MCF 10A (cell line): ENCODE measurements around the gene RS1. TPM values are rescaled to one million over a fixed set of nuclear protein-coding genes. Genes with fewer than 3 reads are reported as not detected.

Source experiments
- BruUV-seq: library from RNA; stranded (reverse); fragments of 400-500 nt; replicated peaks from 2 replicates; lab custom pipeline; 2021; lab: Mats Ljungman, UMichigan
- CTCF ChIA-PET: fragments of 300-600 bp; sonication (Branson Sonifier 250); formaldehyde crosslinking; extraction: SDS; loops from one replicate; lab custom pipeline; 2021; ENCODE audit warnings: antibody characterized with exemption, inconsistent platforms; lab: Yijun Ruan, JAX
- POLR2A ChIA-PET: fragments of 300-600, 350-650 bp; sonication (Branson Sonifier 250); formaldehyde crosslinking; extraction: SDS; loops from one replicate; lab custom pipeline; 2020; ENCODE audit warnings: antibody characterized with exemption, inconsistent platforms; lab: Yijun Ruan, JAX
- DNase-seq: peaks from one replicate; pipeline ENCODE4 v3.0.0-alpha.2; 2018; ENCODE audit not compliant: unreplicated experiment
- H3K27ac Mint-ChIP-seq: one replicate; pipeline ENCODE4 v1.8.0; 2022; ENCODE audit warnings: mild to moderate bottlenecking, low read depth, mixed read lengths; ENCODE audit not compliant: unreplicated experiment
- H3K27me3 Mint-ChIP-seq: one replicate; pipeline ENCODE4 v1.8.0; 2022; ENCODE audit warnings: mixed read lengths; ENCODE audit not compliant: insufficient read depth, unreplicated experiment
- H3K36me3 Mint-ChIP-seq: one replicate; pipeline ENCODE4 v1.8.0; 2022; ENCODE audit warnings: mild to moderate bottlenecking, moderate library complexity, mixed read lengths; ENCODE audit not compliant: insufficient read depth, unreplicated experiment
- H3K4me1 Mint-ChIP-seq: one replicate; pipeline ENCODE4 v1.8.0; 2022; ENCODE audit warnings: mixed read lengths; ENCODE audit not compliant: insufficient read depth, unreplicated experiment
- H3K4me3 Mint-ChIP-seq: one replicate; pipeline ENCODE4 v1.8.0; 2022; ENCODE audit warnings: mild to moderate bottlenecking, moderate library complexity, mixed read lengths; ENCODE audit not compliant: unreplicated experiment
- H3K9me3 Mint-ChIP-seq: one replicate; pipeline ENCODE4 v1.8.0; 2022; ENCODE audit warnings: mixed read lengths; ENCODE audit not compliant: unreplicated experiment
- CTCF ChIP-seq: fragments of 200-600 bp; IDR thresholded peaks from one replicate; pipeline ENCODE4 v1.8.0; 2022; ENCODE audit warnings: antibody characterized with exemption, mild to moderate bottlenecking; ENCODE audit not compliant: unreplicated experiment
- intact Hi-C: fragments of 100-400 bp; cut with micrococcal nuclease; formaldehyde crosslinking; loops from 2 replicates; pipeline ENCODE4 v1.14.1; 2022
- total RNA-seq: library from RNA; stranded (reverse); gene quantifications from 2 replicates; pipeline ENCODE4 v1.2.3, GENCODE V29; 2022

The RS1 gene
- total RNA-seq, 1 experiment from 2014 or later = not detected

- peaks cover 8% of the 10 kb centered on the region for H3K9me3 Mint-ChIP-seq
- no peak overlapping the region for H3K4me3 Mint-ChIP-seq
- no peak for DNase-seq
- no peaks in the 10 kb centered on the region for H3K27me3 Mint-ChIP-seq
- ChIA-PET CTCF (interaction anchor here (0.5 to 1.9 kb wide), 8 partner anchors 9 to 266 kb away, joined by 3 to 6 read pairs (median 3); no protein-coding TSS in a partner anchor), POLR2A (interaction anchor here (0.7 kb wide), 1 partner anchor 17 kb away, joined by 3 read pairs; no protein-coding TSS in a partner anchor)
- no TSS peak for BruUV-seq
- intact Hi-C loops = loop anchor here (10.0 kb wide), 1 partner anchor 208 kb away; no protein-coding TSS in a partner anchor
- H3K4me1 Mint-ChIP-seq = no peaks in the 10 kb centered on the region
- no peak overlapping the region for H3K27ac Mint-ChIP-seq
- TF ChIP-seq CTCF = no peak
- peaks cover 9% of the 10 kb centered on the region for H3K36me3 Mint-ChIP-seq
Measured at GRCh38 chrX:18676470-18676869, 4.6 kb upstream of the RS1 start.

GRCh38 chrX:18676050-18676449, 4.1 kb upstream of the RS1 start:
- CTCF ChIA-PET = interaction anchor here (0.6 to 1.9 kb wide), 7 partner anchors 8 to 266 kb away, joined by 3 to 6 read pairs (median 3); no protein-coding TSS in a partner anchor
- intact Hi-C loops = loop anchor here (10.0 kb wide), 1 partner anchor 209 kb away; no protein-coding TSS in a partner anchor
- Mint-ChIP-seq H3K27me3 (no peaks in the 10 kb centered on the region), H3K4me1 (no peaks in the 10 kb centered on the region), H3K36me3 (peaks cover 9% of the 10 kb centered on the region), H3K9me3 (peaks cover 8% of the 10 kb centered on the region), H3K27ac (no peak overlapping the region), H3K4me3 (peak overlapping the region; percentile 52)
- no peak for TF ChIP-seq CTCF
- no TSS peak for BruUV-seq
- POLR2A ChIA-PET = interaction anchor here (0.7 kb wide), 1 partner anchor 17 kb away, joined by 3 read pairs; no protein-coding TSS in a partner anchor
- no peak for DNase-seq

DNA sequence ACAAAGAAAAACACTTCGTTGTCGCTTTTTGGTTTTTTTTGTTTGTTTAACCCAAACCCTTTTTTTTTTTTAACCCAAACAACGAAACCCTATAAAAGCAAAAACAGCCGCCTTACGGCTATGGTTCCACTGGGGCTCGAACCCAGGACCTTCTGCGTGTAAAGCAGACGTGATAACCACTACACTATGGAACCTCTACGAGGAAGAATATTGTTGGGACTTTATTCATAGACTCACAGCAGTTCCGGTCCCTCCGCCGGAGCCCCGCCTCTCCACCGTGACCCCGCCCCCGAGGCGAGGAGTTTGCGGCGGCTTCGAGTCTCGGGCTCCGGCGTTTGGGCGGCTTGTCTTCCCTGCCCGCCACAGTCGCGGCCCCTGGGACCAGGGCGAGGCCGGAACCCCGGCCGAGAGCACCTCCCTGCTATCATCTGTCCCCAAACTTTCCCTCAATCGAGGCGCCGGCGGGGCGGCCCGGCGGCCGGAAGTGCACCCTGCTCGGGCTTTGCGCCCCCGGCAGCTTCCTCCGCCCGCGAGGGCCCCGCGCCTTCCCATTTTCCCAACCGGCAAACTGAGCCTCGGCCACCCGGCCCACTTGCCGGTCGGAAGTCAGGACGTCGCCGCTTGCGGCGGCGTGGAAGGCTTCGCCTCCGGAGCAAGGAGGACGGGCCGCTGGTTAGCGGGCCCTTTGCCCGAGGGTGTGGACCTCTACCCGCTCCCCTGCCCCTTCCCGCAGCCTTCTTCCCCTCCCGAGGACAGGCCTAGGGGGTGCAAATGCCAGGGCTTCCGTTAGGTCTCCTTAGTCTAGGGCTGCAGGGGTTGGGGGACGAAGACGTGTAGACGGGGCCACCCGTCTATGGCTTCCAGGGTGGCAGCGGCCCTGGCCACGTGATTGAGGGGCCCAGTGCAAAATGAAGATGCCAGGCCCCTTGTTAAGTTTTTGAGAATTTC, 3.2 kb upstream of the RS1 start:
- BruUV-seq = no TSS peak
- DNase-seq = peak; percentile 71
- Mint-ChIP-seq H3K36me3 (peaks cover 9% of the 10 kb centered on the region), H3K4me1 (no peaks in the 10 kb centered on the region), H3K4me3 (peak overlapping the region; percentile 52), H3K27me3 (no peaks in the 10 kb centered on the region), H3K27ac (peak overlapping the region; percentile 27), H3K9me3 (peaks cover 8% of the 10 kb centered on the region)
- CTCF ChIA-PET = no interaction called here
- POLR2A ChIA-PET = no interaction called here
- no peak for TF ChIP-seq CTCF
- intact Hi-C loops = loop anchor here (10.0 kb wide), 1 partner anchor 210 kb away; no protein-coding TSS in a partner anchor

DNA sequence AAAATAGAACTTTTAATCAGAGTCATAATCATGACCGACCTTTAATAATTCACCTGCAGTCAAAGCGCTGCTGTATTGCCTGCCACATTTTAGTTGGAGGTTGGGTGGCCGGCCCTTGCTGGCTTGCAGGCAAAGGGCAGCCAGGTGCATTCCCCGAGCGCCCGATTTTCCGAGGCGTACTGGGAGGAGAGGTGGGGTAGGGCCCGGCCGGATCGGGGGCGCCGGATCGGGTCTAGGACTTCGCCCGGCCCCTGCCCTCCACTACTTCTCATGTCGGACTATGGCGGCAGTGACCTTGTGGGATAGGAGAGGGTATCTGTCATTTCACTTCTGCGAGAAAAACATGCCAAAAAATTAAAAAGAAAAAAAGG, 2.5 kb upstream of the RS1 start:
- no TSS peak for BruUV-seq
- POLR2A ChIA-PET = no interaction called here
- H3K9me3 Mint-ChIP-seq = peaks cover 8% of the 10 kb centered on the region
- H3K27ac Mint-ChIP-seq = no peak overlapping the region
- DNase-seq = no peak
- intact Hi-C loops = loop anchor here (10.0 kb wide), 1 partner anchor 210 kb away; no protein-coding TSS in a partner anchor
- TF ChIP-seq CTCF = no peak
- H3K27me3 Mint-ChIP-seq = no peaks in the 10 kb centered on the region
- peak overlapping the region; percentile 52 for H3K4me3 Mint-ChIP-seq
- H3K4me1 Mint-ChIP-seq = no peaks in the 10 kb centered on the region
- H3K36me3 Mint-ChIP-seq = peaks cover 9% of the 10 kb centered on the region
- CTCF ChIA-PET = no interaction called here
